Thyroid gland (tissue), 4 donors: ENCODE measurements around the gene SCAMP3.

Source experiments
- CTCF ChIP-seq, 6 experiments: fragments of 200-600 bp in 3 of 6; fragments of 450-650 bp in 3 of 6; sonication (generic) in 3 of 6; IDR thresholded peaks; one replicate each; pipeline ENCODE4 v1.5.1; 2016 to 2019; ENCODE audit warnings: antibody characterized with exemption in 6 of 6, mild to moderate bottlenecking in 2 of 6, inconsistent platforms in 1 of 6, moderate library complexity in 1 of 6
- POLR2A ChIP-seq, 2 donors: fragments of 450-650 bp; IDR thresholded peaks; one replicate each; pipeline ENCODE4 v1.6.1; 2017; ENCODE audit warnings: antibody characterized with exemption in 2 of 2, mild to moderate bottlenecking in 2 of 2, moderate library complexity in 1 of 2

- no peak for TF ChIP-seq POLR2A (IDR thresholded peaks at IDR 0.05)
- TF ChIP-seq CTCF (IDR thresholded peaks at IDR 0.05), result no peak
These were observed 42.5 kb downstream of the SCAMP3 start for GRCh38 chr1:155219592-155220031.
